ENCODE data around the gene NUDT16L1.

The NUDT16L1 gene

GRCh38 chr16:4651827-4652226 is 41.5 kb upstream of the NUDT16L1 start:
- no peak for TF ChIP-seq CTCF (IDR thresholded peaks at IDR 0.05; ENCODE audit: extremely low read depth, missing control alignments)

GRCh38 chr16:4652561-4652960 is 40.8 kb upstream of the NUDT16L1 start:
- no peak for TF ChIP-seq CTCF (IDR thresholded peaks at IDR 0.05; ENCODE audit: extremely low read depth, missing control alignments)
- no peak for DNase-seq (ENCODE audit: low spot score)

More at GRCh38 chr16:4651827-4652226, 41.5 kb upstream of the NUDT16L1 start:
- no peak for DNase-seq (ENCODE audit: low spot score)

GRCh38 chr16:4654011-4654963 is 39.1 kb upstream of the NUDT16L1 start:
- no peak for DNase-seq (ENCODE audit: low spot score)
- no peak for TF ChIP-seq CTCF (IDR thresholded peaks at IDR 0.05; ENCODE audit: extremely low read depth, missing control alignments)

- no peak for TF ChIP-seq CTCF (IDR thresholded peaks at IDR 0.05; ENCODE audit: extremely low read depth, missing control alignments)
- DNase-seq (ENCODE audit: low spot score): no peak
Observed at GRCh38 chr16:4654964-4655590, 38.3 kb upstream of the NUDT16L1 start.

GRCh38 chr16:4655801-4656200 is 37.6 kb upstream of the NUDT16L1 start:
- DNase-seq (ENCODE audit: low spot score): no peak
- no peak for TF ChIP-seq CTCF (IDR thresholded peaks at IDR 0.05; ENCODE audit: extremely low read depth, missing control alignments)

- no peak for TF ChIP-seq CTCF (IDR thresholded peaks at IDR 0.05; ENCODE audit: extremely low read depth, missing control alignments)
- no peak for DNase-seq (ENCODE audit: low spot score)
Observed at GRCh38 chr16:4656221-4656620, 37.1 kb upstream of the NUDT16L1 start.

Data from GM20000 (cell line).